DLD1 (cell line): ENCODE measurements around the gene GPR161.

Source experiments
- in situ Hi-C: cut with HindIII; loops from 2 replicates; pipeline ENCODE4 v1.10.0; 2017; ENCODE audit warnings: low sequenced_read_pairs

Gene GPR161

GRCh38 chr1:168050307-168050706 is 86.4 kb downstream of the GPR161 start:
- in situ Hi-C loops: no loop called here

- in situ Hi-C loops: no loop called here
Observed at GRCh38 chr1:168045311-168045710, 91.4 kb downstream of the GPR161 start.

GRCh38 chr1:168042362-168042761 is 94.4 kb downstream of the GPR161 start:
- in situ Hi-C loops: no loop called here

GRCh38 chr1:168035345-168035744 is 101.4 kb downstream of the GPR161 start:
- in situ Hi-C loops: no loop called here

GRCh38 chr1:168032029-168032428 is 104.7 kb downstream of the GPR161 start:
- in situ Hi-C loops: no loop called here

- in situ Hi-C loops: no loop called here
Observed at GRCh38 chr1:168031627-168032026, 105.1 kb downstream of the GPR161 start.

- in situ Hi-C loops: no loop called here
Observed at GRCh38 chr1:168031198-168031597, 105.5 kb downstream of the GPR161 start.
